Muscle layer of duodenum (tissue), 2 donors: Measurements from ENCODE around the gene RAD54L2.
"Not testable (repeated sequence)": the region's sequence is repeated elsewhere in the genome, so short reads cannot be mapped to it uniquely, and the experiment has no call there.

Experiments
- H3K27ac ChIP-seq: one replicate; pipeline ENCODE4 v1.7.0; 2013; ENCODE audit warnings: mild to moderate bottlenecking, low read length
- H3K27me3 ChIP-seq: one replicate; pipeline ENCODE4 v1.7.0; 2013; ENCODE audit warnings: low read depth, mild to moderate bottlenecking, control low read depth, low read length
- H3K36me3 ChIP-seq, 2 donors: one replicate each; pipeline ENCODE4 v1.7.0; 2013; ENCODE audit warnings: low read length in 2 of 2, control low read depth in 1 of 2, mild to moderate bottlenecking in 1 of 2; ENCODE audit not compliant: insufficient read depth in 2 of 2, control insufficient read depth in 1 of 2
- H3K4me1 ChIP-seq, 2 donors: one replicate each; pipeline ENCODE4 v1.7.0; 2013; ENCODE audit warnings: low read length in 2 of 2, mild to moderate bottlenecking in 2 of 2, control low read depth in 1 of 2, moderate library complexity in 1 of 2; ENCODE audit not compliant: insufficient read depth in 2 of 2, control insufficient read depth in 1 of 2
- H3K4me3 ChIP-seq, 2 donors: one replicate each; pipeline ENCODE4 v1.7.0; 2013; ENCODE audit warnings: low read length in 2 of 2, low read depth in 1 of 2, mild to moderate bottlenecking in 1 of 2
- H3K9me3 ChIP-seq, 2 donors: one replicate each; pipeline ENCODE4 v1.7.0; 2013; ENCODE audit warnings: low read length in 2 of 2, control low read depth in 1 of 2, mild to moderate bottlenecking in 1 of 2; ENCODE audit not compliant: control insufficient read depth in 1 of 2
- donor health status: healthy.

The RAD54L2 gene

DNA sequence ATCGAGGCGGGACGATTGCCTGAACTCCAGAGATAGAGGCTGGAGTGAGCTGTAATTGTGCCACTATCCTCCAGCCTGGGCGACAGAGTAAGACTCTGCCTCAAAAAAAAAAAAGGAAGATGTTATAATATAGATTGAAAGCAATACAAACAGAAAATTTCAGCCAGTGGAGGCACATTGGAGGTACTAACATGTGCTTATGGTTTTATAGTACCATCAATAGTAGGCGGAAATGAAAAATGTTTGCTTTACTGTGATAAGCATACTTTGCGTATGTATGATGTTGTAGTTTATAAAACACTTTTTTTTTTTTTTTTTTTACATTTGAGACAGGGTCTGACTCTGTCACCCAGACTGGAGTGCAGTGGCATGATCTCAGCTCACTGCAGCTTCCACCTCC is 8.8 kb downstream of the RAD54L2 start:
- H3K27me3 ChIP-seq: no peaks in the 10 kb centered on the region
- peaks cover 8 to 16% of the 10 kb centered on the region in 2 donors for H3K36me3 ChIP-seq
- no peak overlapping the region for H3K27ac ChIP-seq
- no peak overlapping the region for H3K4me3 ChIP-seq
- no peaks in the 10 kb centered on the region for H3K4me1 ChIP-seq
- no peaks in the 10 kb centered on the region for H3K9me3 ChIP-seq

DNA sequence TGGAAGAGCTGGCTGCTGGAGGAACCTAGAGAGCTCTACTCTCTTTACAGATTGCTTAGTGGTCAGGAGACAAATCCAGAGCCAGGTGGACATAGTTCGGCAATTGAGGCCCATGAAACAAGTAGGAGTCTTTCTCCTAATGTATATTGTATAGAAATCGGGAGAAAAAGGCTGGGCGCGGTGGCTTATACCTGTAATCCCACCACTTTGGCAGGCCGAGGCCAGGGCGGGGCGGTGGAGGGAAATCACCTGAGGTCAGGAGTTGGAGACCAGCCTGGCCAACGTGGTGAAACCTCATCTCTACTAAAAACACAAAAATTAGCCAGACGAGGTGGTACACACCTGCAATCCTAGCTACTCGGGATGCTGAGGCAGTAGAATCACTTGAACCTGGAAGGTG is 10.8 kb downstream of the RAD54L2 start:
- Histone ChIP-seq H3K9me3 (no peaks in the 10 kb centered on the region), H3K36me3 (peaks cover 8 to 12% of the 10 kb centered on the region in 2 donors), H3K4me1 (no peaks in the 10 kb centered on the region), H3K4me3 (no peak overlapping the region), H3K27ac (no peak overlapping the region), H3K27me3 (no peaks in the 10 kb centered on the region)

DNA sequence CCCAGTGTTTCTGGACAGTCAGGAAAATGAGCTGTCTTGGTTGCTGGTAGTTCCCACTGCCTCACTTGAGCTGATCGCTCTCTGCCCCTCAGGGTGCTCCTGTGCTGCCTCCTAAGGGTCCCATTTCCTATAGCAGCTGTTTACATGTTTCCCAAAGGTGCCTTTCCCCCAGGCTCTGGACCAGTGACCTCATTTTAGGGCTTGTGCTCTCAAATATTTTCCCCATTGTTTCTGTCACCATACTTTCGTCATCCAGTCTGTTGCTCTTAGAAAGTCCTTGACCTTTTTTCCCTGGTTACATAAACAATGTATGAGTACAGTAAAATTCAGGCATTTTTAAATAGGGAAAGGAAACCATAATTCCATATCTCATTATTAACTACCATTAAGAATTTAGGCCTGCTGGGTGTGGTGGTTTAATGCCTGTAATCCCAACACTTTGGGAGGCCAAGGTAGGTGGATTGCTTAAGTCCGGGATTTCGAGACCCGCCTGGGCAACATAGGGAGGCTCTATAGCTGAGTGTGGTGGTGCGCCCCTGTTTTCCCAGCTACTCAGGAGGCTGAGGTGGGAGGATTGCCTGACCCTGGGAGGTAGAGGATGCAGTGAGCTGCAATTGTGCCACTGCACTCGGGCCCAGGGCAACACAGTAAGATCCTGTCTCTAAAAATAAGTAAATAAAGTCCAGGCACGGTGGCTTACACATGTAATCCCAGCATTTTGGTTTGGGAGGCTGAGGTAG is 11.7 kb downstream of the RAD54L2 start:
- Histone ChIP-seq H3K4me3 (no peak overlapping the region), H3K27ac (no peak overlapping the region), H3K9me3 (no peaks in the 10 kb centered on the region), H3K27me3 (no peaks in the 10 kb centered on the region), H3K36me3 (peaks cover 8 to 16% of the 10 kb centered on the region in 2 donors), H3K4me1 (no peaks in the 10 kb centered on the region)

DNA sequence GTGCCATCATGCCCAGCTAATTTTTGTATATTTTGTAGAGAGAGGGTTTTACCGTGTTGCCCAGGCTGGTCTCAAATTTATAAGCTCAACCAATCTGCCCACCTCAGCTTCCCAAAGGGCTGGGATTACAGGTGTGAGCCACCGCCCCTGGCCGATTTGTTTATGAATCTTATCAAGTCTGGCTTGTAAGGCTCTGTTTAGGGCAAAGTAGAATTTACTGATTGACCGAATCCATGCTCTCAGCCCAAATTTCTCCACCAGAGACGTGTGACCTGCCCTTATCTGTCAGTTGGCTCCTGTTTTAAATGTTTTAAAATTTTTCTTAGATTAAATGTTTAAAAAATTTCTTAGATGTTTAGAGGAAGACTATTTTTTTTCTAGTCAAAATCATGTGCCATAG is 19.5 kb downstream of the RAD54L2 start:
- Histone ChIP-seq H3K27me3 (no peaks in the 10 kb centered on the region), H3K36me3 (peaks cover 0 to 4% of the 10 kb centered on the region in 2 donors), H3K9me3 (no peaks in the 10 kb centered on the region), H3K4me3 (no peak overlapping the region), H3K27ac (no peak overlapping the region), H3K4me1 (peaks cover 0 to 12% of the 10 kb centered on the region in 2 donors)

DNA sequence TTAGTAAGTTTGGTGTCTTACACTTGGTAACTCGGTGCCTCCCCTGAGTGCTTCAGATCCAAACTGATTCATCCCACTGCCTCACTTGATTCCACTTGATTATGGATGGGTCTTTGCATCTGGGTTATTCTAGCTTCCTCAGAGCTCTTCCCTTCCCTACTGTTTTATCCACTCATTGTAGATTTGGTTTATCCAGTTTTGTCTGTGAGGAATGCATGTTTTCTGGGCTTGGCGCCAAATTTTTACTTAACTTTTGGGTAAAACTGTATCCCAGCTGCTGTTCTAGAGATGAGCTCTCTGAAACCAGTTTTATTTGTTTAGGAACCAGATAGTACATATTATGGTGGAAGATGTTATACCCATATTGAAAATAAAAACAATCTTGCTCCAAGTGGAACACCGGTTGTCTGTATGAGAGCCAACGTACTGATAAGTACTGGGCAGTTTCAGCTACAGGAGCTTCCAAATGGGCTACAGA is 20.9 kb downstream of the RAD54L2 start:
- peaks cover 0 to 4% of the 10 kb centered on the region in 2 donors for H3K36me3 ChIP-seq
- H3K9me3 ChIP-seq: no peaks in the 10 kb centered on the region
- H3K4me3 ChIP-seq: no peak overlapping the region
- no peaks in the 10 kb centered on the region for H3K27me3 ChIP-seq
- no peak overlapping the region for H3K27ac ChIP-seq
- peaks cover 0 to 12% of the 10 kb centered on the region in 2 donors for H3K4me1 ChIP-seq

DNA sequence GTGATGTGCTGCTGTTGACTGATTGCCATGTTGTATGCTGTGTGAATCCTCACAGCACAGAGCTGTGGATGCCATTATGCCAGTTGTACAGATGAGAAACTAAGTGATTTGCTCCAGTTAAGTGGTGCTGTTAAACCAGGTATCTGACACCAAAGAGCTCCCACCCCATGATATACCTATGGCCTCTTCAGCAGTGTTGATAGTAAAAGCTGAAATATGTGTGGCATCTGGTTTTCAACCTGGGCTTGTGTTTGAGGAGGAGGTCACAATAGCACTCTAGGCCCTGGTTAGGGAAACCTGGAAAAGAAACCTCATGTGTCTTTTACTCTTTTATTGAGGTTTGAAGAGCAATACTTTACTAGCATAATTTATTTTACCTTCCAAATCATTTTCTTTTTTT is 21.4 kb downstream of the RAD54L2 start:
- Histone ChIP-seq H3K4me3 (no peak overlapping the region), H3K27ac (no peak overlapping the region), H3K9me3 (no peaks in the 10 kb centered on the region), H3K36me3 (no peaks in the 10 kb centered on the region), H3K4me1 (peaks cover 0 to 12% of the 10 kb centered on the region in 2 donors), H3K27me3 (no peaks in the 10 kb centered on the region)

DNA sequence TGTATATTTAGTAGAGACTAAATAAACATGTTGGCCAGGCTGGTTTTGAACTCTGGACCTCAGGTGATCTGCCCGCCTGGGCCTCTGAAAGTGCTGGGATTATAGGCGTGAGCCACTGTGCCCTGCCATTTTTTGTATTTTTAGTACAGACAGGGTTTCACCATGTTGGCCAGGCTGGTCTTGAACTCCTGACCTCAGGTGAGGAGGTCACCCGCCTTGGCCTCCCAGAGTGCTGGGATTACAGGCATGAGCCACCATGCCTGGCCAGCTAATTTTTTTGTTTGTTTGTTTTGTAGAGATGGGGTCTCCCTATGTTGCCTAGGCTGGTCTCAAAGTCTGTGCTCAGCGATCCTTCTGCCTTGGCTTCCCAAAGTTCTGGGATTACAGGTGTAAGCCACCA is 23.9 kb downstream of the RAD54L2 start:
- H3K9me3 ChIP-seq, H3K4me3 ChIP-seq, H3K27me3 ChIP-seq, H3K27ac ChIP-seq, H3K36me3 ChIP-seq: not testable (repeated sequence)
- H3K4me1 ChIP-seq: peaks cover 0 to 12% of the 10 kb centered on the region in 2 donors

DNA sequence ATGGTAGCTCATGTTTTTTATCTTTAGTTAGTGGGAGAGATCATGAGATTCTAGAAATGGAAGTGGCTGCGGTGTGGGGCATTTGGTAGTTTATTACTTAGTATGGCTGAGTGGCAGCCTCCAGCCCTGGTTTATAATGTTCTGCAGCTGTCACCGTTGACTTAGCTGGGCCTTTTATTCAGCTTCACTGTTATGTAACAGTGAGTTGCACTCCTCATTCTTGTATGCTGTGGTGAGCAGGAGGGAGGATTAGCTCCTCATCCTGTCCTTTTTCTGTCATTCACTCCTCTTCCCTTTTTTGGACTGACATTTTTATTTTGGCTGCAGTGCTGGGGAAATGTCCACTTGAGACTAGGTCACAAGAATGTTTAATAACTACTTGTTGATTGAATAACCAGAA is 29.5 kb downstream of the RAD54L2 start:
- H3K27ac ChIP-seq: no peak overlapping the region

DNA sequence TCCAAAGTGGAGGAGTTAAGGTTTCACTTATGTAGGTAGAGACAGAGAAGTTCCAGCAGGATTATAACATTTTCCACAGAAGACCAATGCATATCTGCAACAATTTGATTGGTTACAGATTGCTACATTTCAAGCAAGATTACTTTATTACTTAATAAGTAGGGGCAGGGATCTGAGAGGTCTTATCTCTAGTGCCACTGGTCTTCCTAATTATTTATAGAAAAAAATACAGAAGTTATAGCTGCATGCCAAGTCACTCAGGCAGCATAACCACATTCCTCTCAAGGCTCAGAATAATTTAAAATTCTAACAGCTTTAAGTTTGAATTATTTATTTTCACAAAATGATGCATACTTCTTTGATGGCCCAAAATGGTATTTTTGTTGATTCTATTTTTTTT is 30.5 kb downstream of the RAD54L2 start:
- Histone ChIP-seq H3K4me3 (no peak overlapping the region), H3K36me3 (peaks cover 0 to 6% of the 10 kb centered on the region in 2 donors), H3K4me1 (peaks cover 3 to 16% of the 10 kb centered on the region in 2 donors), H3K9me3 (no peaks in the 10 kb centered on the region), H3K27me3 (no peaks in the 10 kb centered on the region), H3K27ac (no peak overlapping the region)

More for the DNA sequence above, 29.5 kb downstream of the RAD54L2 start:
- H3K27me3 ChIP-seq: no peaks in the 10 kb centered on the region
- H3K4me3 ChIP-seq: no peak overlapping the region
- peaks cover 3 to 16% of the 10 kb centered on the region in 2 donors for H3K4me1 ChIP-seq
- H3K36me3 ChIP-seq: peaks cover 0 to 5% of the 10 kb centered on the region in 2 donors
- H3K9me3 ChIP-seq: no peaks in the 10 kb centered on the region

DNA sequence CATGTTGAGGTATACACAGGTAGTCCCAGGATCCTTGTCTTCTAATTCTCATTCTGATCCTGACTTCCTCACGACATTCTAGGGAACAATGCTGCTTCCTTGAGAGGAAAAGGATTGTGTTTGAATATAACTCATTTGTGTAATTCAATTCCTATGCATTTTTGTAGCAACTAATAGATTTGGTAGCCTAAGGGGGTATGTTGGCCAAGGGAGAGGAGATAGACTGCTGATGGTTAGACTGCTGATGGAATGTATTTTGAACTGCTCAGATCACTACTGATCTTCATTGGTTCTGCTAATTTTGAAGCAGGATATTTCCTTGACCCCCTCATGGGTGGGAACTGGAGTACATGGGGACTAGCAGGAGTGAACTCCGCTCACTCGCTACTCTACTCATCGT is 39.7 kb downstream of the RAD54L2 start:
- Histone ChIP-seq H3K27me3 (no peaks in the 10 kb centered on the region), H3K27ac (no peak overlapping the region), H3K4me1 (no peaks in the 10 kb centered on the region), H3K9me3 (no peaks in the 10 kb centered on the region), H3K4me3 (no peak overlapping the region), H3K36me3 (peaks cover 12 to 13% of the 10 kb centered on the region in 2 donors)

DNA sequence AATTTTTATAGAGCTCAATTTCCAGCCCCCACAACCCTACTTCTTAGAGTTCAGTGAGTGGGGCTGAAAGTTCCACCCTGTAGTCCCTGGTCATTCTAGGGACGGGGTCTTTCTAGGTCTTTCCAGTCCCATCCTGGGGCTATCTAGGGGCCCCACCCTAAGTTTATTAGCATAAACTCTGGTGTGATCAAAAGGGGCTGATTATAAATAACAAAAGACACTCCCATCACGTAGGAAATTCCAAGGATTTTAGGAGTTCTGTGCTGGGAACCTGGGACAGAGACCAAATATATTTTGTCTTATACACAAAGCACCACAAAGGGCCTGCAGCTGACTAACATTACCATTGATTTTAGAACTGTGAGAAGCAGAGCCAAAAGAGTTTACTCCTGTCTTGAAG is 41.9 kb downstream of the RAD54L2 start:
- Histone ChIP-seq H3K4me1 (no peaks in the 10 kb centered on the region), H3K27me3 (no peaks in the 10 kb centered on the region), H3K9me3 (no peaks in the 10 kb centered on the region), H3K4me3 (no peak overlapping the region), H3K36me3 (peaks cover 12 to 13% of the 10 kb centered on the region in 2 donors), H3K27ac (no peak overlapping the region)

DNA sequence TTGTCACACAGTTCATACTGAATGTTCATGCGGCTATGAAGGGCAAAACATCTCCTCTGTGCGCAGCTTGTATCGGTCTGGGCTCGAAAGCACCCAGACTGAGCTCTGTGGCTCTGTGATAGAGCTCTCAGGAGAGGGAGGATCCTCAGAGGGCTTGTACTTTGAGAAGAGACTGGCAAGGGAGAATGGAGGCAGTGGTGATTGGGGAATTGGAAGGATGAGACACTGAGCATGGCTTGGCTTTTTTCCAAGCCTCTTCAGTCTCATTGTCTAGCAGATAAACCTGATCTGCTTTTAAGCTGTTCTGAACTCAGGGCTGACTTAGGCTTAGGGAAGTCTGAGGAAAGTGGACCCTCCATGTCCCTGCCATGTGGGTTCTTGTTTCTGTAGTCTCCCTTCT is 43.0 kb downstream of the RAD54L2 start:
- H3K4me1 ChIP-seq: no peaks in the 10 kb centered on the region
- no peaks in the 10 kb centered on the region for H3K27me3 ChIP-seq
- H3K4me3 ChIP-seq: no peak overlapping the region
- peaks cover 12 to 13% of the 10 kb centered on the region in 2 donors for H3K36me3 ChIP-seq
- H3K27ac ChIP-seq: no peak overlapping the region
- H3K9me3 ChIP-seq: no peaks in the 10 kb centered on the region
